Right atrium auricular region (tissue), 2 donors: ENCODE data around the gene OR4C3. TPM values are rescaled to one million over a fixed set of nuclear protein-coding genes. Genes with fewer than 3 reads are reported as not detected.
"Not testable (repeated sequence)": the region's sequence is repeated elsewhere in the genome, so short reads cannot be mapped to it uniquely, and the experiment has no call there.

ENCODE experiments used
- DNase-seq: peaks from one replicate; pipeline ENCODE4 v3.0.0-alpha.2; 2019; ENCODE audit warnings: low spot score
- H3K27ac ChIP-seq, 2 donors: fragments of 200-600 bp; sonication (generic); 1 replicate in 1 of 2; 2 replicates in 1 of 2; pipeline ENCODE4 v1.5.1; 2016 to 2019
- H3K27me3 ChIP-seq, 2 donors: fragments of 200-600 bp; sonication (generic); one replicate each; pipeline versions ENCODE4 v1.5.1 to v1.6.0; 2017 to 2019
- H3K36me3 ChIP-seq: fragments of 200-600 bp; sonication (generic); one replicate; pipeline ENCODE4 v1.5.1; 2016
- H3K4me1 ChIP-seq, 2 donors: fragments of 200-600 bp; sonication (generic); one replicate each; pipeline versions ENCODE4 v1.5.1 to v1.6.0; 2017 to 2019
- H3K4me3 ChIP-seq, 2 donors: fragments of 200-600 bp; sonication (generic); 1 replicate in 1 of 2; 2 replicates in 1 of 2; pipeline ENCODE4 v1.5.1; 2017 to 2019; ENCODE audit warnings: mild to moderate bottlenecking in 1 of 2, moderate library complexity in 1 of 2
- H3K9me3 ChIP-seq, 2 donors: fragments of 200-600 bp; sonication (generic); one replicate each; pipeline ENCODE4 v1.5.1; 2019
- CTCF ChIP-seq, 2 donors: fragments of 200-600 bp; sonication (generic); IDR thresholded peaks; one replicate each; pipeline ENCODE4 v1.5.1; 2019; ENCODE audit warnings: antibody characterized with exemption in 2 of 2
- total RNA-seq, 2 donors: library from RNA; depleted of rRNA; stranded (reverse); fragments of >200 nt; gene quantifications; one replicate each; pipeline ENCODE4 v1.1.0, GENCODE V29; 2016

Gene OR4C3
- total RNA-seq, 2 donors from 2014 or later = not detected

GRCh38 chr11:48354013-48354412 lies 29.3 kb downstream of the OR4C3 start:
- no peak for TF ChIP-seq CTCF (IDR thresholded peaks at IDR 0.05)
- H3K9me3 ChIP-seq = no peaks in the 10 kb centered on the region
- H3K4me3 ChIP-seq = no peak overlapping the region
- H3K27me3 ChIP-seq = no peaks in the 10 kb centered on the region
- no peaks in the 10 kb centered on the region for H3K4me1 ChIP-seq
- H3K27ac ChIP-seq = no peak overlapping the region
- DNase-seq = no peak
- H3K36me3 ChIP-seq = no peaks in the 10 kb centered on the region

- Histone ChIP-seq H3K9me3 (no peaks in the 10 kb centered on the region), H3K36me3 (no peaks in the 10 kb centered on the region), H3K4me1 (no peaks in the 10 kb centered on the region), H3K27ac (no peak overlapping the region), H3K27me3 (no peaks in the 10 kb centered on the region), H3K4me3 (no peak overlapping the region)
- no peak for TF ChIP-seq CTCF (IDR thresholded peaks at IDR 0.05)
- DNase-seq = no peak
Observed at GRCh38 chr11:48354677-48355076, 30.0 kb downstream of the OR4C3 start.

- H3K36me3 ChIP-seq, H3K4me3 ChIP-seq, H3K9me3 ChIP-seq, H3K4me1 ChIP-seq, H3K27ac ChIP-seq, H3K27me3 ChIP-seq, DNase-seq: not testable (repeated sequence)
Observed at GRCh38 chr11:48361289-48361688, 36.6 kb downstream of the OR4C3 start.

GRCh38 chr11:48366365-48366764 lies 41.6 kb downstream of the OR4C3 start, which contains the start of gene OR4C5:
OR4C5 (minus strand) TSS chr11:48366465; CDS start chr11:48366465, 0 bp downstream.
- TF ChIP-seq CTCF (IDR thresholded peaks at IDR 0.05) = no peak
- no peaks in the 10 kb centered on the region for H3K9me3 ChIP-seq
- H3K27ac ChIP-seq = no peak within 1 kb of the TSS
- no peaks in the 10 kb centered on the region for H3K36me3 ChIP-seq
- H3K27me3 ChIP-seq = no peaks in the 10 kb centered on the region
- DNase-seq = no peak
- no peak within 1 kb of the TSS for H3K4me3 ChIP-seq
- no peaks in the 10 kb centered on the region for H3K4me1 ChIP-seq

Other genes with a start within 250 kb of the OR4C3 start
- gene OR4B1, start 108.1 kb upstream of the OR4C3 start, total RNA-seq = not detected
- not detected for gene OR4X2, start 79.8 kb upstream of the OR4C3 start, total RNA-seq
- not detected for gene OR4X1, start 61.1 kb upstream of the OR4C3 start, total RNA-seq
- gene OR4S1, start 18.7 kb upstream of the OR4C3 start, total RNA-seq = not detected
- not detected for gene OR4C5, start 41.5 kb downstream of the OR4C3 start, total RNA-seq
- not detected for gene OR4A47, start 163.9 kb downstream of the OR4C3 start, total RNA-seq